RPMI8226 (cell line): ENCODE data around the gene RNASE11.
"Not testable (repeated sequence)": the region's sequence is repeated elsewhere in the genome, so short reads cannot be mapped to it uniquely, and the experiment has no call there.

Experiments
- DNase-seq: peaks from one replicate; pipeline ENCODE4 v3.0.0-alpha.2; 2015

Gene RNASE11

GRCh38 chr14:20578325-20578724, 9.5 kb downstream of the RNASE11 start:
- no peak for DNase-seq

GRCh38 chr14:20572382-20572990, 15.3 kb downstream of the RNASE11 start:
- not testable (repeated sequence) for DNase-seq

- DNase-seq: not testable (repeated sequence)
Measured at GRCh38 chr14:20570720-20571119, 17.1 kb downstream of the RNASE11 start.

GRCh38 chr14:20569865-20570264, 17.9 kb downstream of the RNASE11 start:
- not testable (repeated sequence) for DNase-seq

- DNase-seq: no peak
Measured at GRCh38 chr14:20569066-20569465, 18.7 kb downstream of the RNASE11 start.

- no peak for DNase-seq
Measured at GRCh38 chr14:20568393-20568792, 19.4 kb downstream of the RNASE11 start.

- DNase-seq: not testable (repeated sequence)
Measured at GRCh38 chr14:20567199-20567598, 20.6 kb downstream of the RNASE11 start.

GRCh38 chr14:20564501-20564997, 23.3 kb downstream of the RNASE11 start:
- DNase-seq: no peak

- no peak for DNase-seq
Measured at GRCh38 chr14:20563971-20564370, 23.8 kb downstream of the RNASE11 start.

GRCh38 chr14:20560961-20561360, 26.8 kb downstream of the RNASE11 start, which contains the start of gene RNASE9:
Gene RNASE9, minus strand, starts transcription at chr14:20561047.
- DNase-seq: no peak

- DNase-seq: no peak
Measured at GRCh38 chr14:20559461-20559904, 28.3 kb downstream of the RNASE11 start.

GRCh38 chr14:20557212-20557542, 30.6 kb downstream of the RNASE11 start:
- DNase-seq: no peak

GRCh38 chr14:20556500-20557211, 31.1 kb downstream of the RNASE11 start:
- DNase-seq: no peak

GRCh38 chr14:20555845-20556244, 32.0 kb downstream of the RNASE11 start:
- no peak for DNase-seq

- no peak for DNase-seq
Measured at GRCh38 chr14:20553024-20553423, 34.8 kb downstream of the RNASE11 start.

- no peak for DNase-seq
Measured at GRCh38 chr14:20551606-20552005, 36.2 kb downstream of the RNASE11 start.

- no peak for DNase-seq
Measured at GRCh38 chr14:20550926-20551325, 36.9 kb downstream of the RNASE11 start.

- no peak for DNase-seq
Measured at GRCh38 chr14:20548414-20549158, 39.2 kb downstream of the RNASE11 start.

GRCh38 chr14:20546877-20547276, 40.9 kb downstream of the RNASE11 start:
- DNase-seq: no peak

GRCh38 chr14:20539906-20540305, 47.9 kb downstream of the RNASE11 start:
- no peak for DNase-seq
